Transverse colon (tissue), 4 donors: ENCODE measurements around the gene FOXL1. TPM values are rescaled to one million over a fixed set of nuclear protein-coding genes. Genes with fewer than 3 reads are reported as not detected.

Experiments
- DNase-seq: peaks from one replicate; pipeline ENCODE4 v3.0.0-alpha.2; 2019
- H3K27ac ChIP-seq, 4 donors: fragments of 200-600 bp; sonication (generic); 2 replicates each; pipeline ENCODE4 v1.5.1; 2016 to 2018; ENCODE audit warnings: inconsistent platforms in 4 of 4
- H3K27me3 ChIP-seq: fragments of 200-600 bp; sonication (generic); 2 replicates; pipeline ENCODE4 v1.5.1; 2017; ENCODE audit warnings: inconsistent platforms
- H3K36me3 ChIP-seq, 4 donors: fragments of 200-600 bp; sonication (generic); 2 replicates each; pipeline ENCODE4 v1.5.1; 2017 to 2019; ENCODE audit warnings: inconsistent platforms in 4 of 4
- H3K4me1 ChIP-seq, 4 donors: fragments of 200-600 bp; sonication (generic); 2 replicates each; pipeline ENCODE4 v1.5.1; 2017 to 2020; ENCODE audit warnings: inconsistent platforms in 4 of 4
- H3K4me3 ChIP-seq, 4 donors: fragments of 200-600 bp; sonication (generic); 1 replicate in 1 of 4; 2 replicates in 3 of 4; pipeline versions ENCODE4 v1.5.1 to v1.6.1; 2017 to 2019; ENCODE audit warnings: inconsistent platforms in 4 of 4
- H3K9me3 ChIP-seq, 2 donors: fragments of 200-600 bp; sonication (generic); 2 replicates each; pipeline ENCODE4 v1.5.1; 2017 to 2019; ENCODE audit warnings: inconsistent platforms in 2 of 2
- CTCF ChIP-seq, 5 experiments: fragments of 200-600 bp in 3 of 5; fragments of 450-650 bp in 2 of 5; sonication (generic) in 3 of 5; IDR thresholded peaks; 1 replicate in 2 of 5; 2 replicates in 3 of 5; pipeline ENCODE4 v1.5.1; 2016 to 2017; ENCODE audit warnings: antibody characterized with exemption in 5 of 5, inconsistent platforms in 3 of 5, mild to moderate bottlenecking in 2 of 5, moderate library complexity in 1 of 5
- EP300 ChIP-seq: sonication (generic); formaldehyde crosslinking; IDR thresholded peaks from one replicate; pipeline ENCODE4 v1.6.1; 2017; ENCODE audit warnings: antibody characterized with exemption, low read depth
- POLR2A ChIP-seq: fragments of 450-650 bp; IDR thresholded peaks from one replicate; pipeline ENCODE4 v1.6.1; 2016; ENCODE audit warnings: antibody characterized with exemption, mild to moderate bottlenecking, moderate library complexity
- POLR2AphosphoS5 ChIP-seq, 3 donors: sonication (generic); formaldehyde crosslinking; IDR thresholded peaks; one replicate each; pipeline ENCODE4 v1.6.1; 2016; ENCODE audit warnings: antibody characterized with exemption in 3 of 3
- WGBS, 2 donors: methylation state at CpG; one replicate each; pipeline ENCODE4 v1.1.5; 2018; ENCODE audit warnings: low coverage in 1 of 2; 5-methylcytosine and 5-hydroxymethylcytosine counted together
- in situ Hi-C, 4 donors: fragments of 200-750 bp; cut with MboI; loops; one replicate each; pipeline versions ENCODE4 v1.15.0 to v1.15.1; 2017; ENCODE audit warnings: low sequenced_read_pairs in 3 of 4, low pct_ligation_motif_present in 1 of 4, low pct_unique_long_range_greater_than_20kb in 1 of 4
- intact Hi-C: fragments of 100-400 bp; cut with DNase I; formaldehyde crosslinking; loops from one replicate; pipeline ENCODE4 v1.15.1; 2023; ENCODE audit warnings: low total_unique reads
- total RNA-seq, 4 donors: library from RNA; depleted of rRNA; stranded (reverse); fragments of >200 nt; gene quantifications; one replicate each; pipeline ENCODE4 v1.1.0, GENCODE V29; 2016

Gene FOXL1
- total RNA-seq, 4 donors from 2014 or later, result 0.75 to 2.1 (median 1.3) TPM

DNA sequence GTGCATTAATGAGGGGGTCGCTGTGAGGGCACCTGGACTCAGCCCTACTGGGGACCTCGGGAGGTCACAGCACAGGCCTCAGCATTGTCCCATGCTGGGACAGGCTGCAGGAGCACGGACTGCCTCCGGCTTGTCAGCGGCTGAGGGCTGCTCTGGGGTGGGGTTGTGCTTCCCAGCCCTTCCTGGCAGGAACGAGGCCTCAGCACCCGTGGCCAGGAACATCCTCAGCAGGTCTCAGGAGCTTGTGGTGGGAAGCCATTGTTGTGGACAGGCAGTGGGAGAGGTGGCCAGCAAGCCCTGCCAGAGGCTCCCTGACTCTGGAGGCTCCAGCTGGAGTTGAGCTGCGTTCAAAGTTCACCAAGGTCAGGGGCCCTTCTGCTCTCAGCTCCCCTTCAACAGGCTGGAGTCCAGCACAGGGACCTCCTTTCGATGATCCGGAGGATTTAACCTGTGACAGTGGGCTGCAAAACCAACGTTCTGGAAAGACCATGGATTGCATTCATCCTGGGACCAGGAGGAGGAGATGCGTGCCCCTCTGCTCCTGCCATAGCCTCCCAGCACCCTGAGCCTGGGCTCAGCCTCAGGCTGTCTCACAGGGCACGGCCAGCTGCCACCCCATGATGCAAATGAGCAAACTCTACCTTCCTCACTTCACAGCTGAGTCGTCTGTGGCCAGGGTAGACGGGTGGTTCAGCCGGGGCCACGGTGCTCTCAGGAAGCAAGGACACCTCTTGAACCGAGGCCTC, 32.6 kb downstream of the FOXL1 start:
- in situ Hi-C loops, result no loop called here
- H3K27me3 ChIP-seq, result no peaks in the 10 kb centered on the region
- DNase-seq, result no peak
- H3K36me3 ChIP-seq, result no peaks in the 10 kb centered on the region
- H3K4me3 ChIP-seq, result no peak overlapping the region
- TF ChIP-seq CTCF (IDR thresholded peaks at IDR 0.05), result no peak
- TF ChIP-seq POLR2AphosphoS5 (IDR thresholded peaks at IDR 0.05), result no peak
- TF ChIP-seq POLR2A, result no peak
- TF ChIP-seq EP300, result no peak
- H3K4me1 ChIP-seq, result no peaks in the 10 kb centered on the region
- no peak overlapping the region for H3K27ac ChIP-seq
- WGBS, 2 donors, result 71% methylated on average over 16 of the region's 18 CpGs; no CpG with 5 or more reads in 1 of the 2 donors
- H3K9me3 ChIP-seq, result no peaks in the 10 kb centered on the region
- intact Hi-C loops, result no loop called here

- H3K4me3 ChIP-seq, result no peak overlapping the region
- 51 to 71% methylated on average over 4 to 7 of the region's 7 CpGs for WGBS, 2 donors
- no peaks in the 10 kb centered on the region for H3K27me3 ChIP-seq
- in situ Hi-C loops, result no loop called here
- no peaks in the 10 kb centered on the region for H3K9me3 ChIP-seq
- TF ChIP-seq POLR2AphosphoS5 (IDR thresholded peaks at IDR 0.05) (no peak), EP300 (no peak), CTCF (IDR thresholded peaks at IDR 0.05) (no peak), POLR2A (no peak)
- no peak overlapping the region for H3K27ac ChIP-seq
- DNase-seq, result no peak
- no peaks in the 10 kb centered on the region for H3K36me3 ChIP-seq
- intact Hi-C loops, result no loop called here
- H3K4me1 ChIP-seq, result no peaks in the 10 kb centered on the region
These were observed 33.1 kb downstream of the FOXL1 start for GRCh38 chr16:86611525-86611855.

GRCh38 chr16:86611941-86612340, 33.6 kb downstream of the FOXL1 start:
- in situ Hi-C loops, result no loop called here
- H3K4me1 ChIP-seq, result no peaks in the 10 kb centered on the region
- no peak for DNase-seq
- no peaks in the 10 kb centered on the region for H3K9me3 ChIP-seq
- H3K4me3 ChIP-seq, result no peak overlapping the region
- no peaks in the 10 kb centered on the region for H3K27me3 ChIP-seq
- H3K27ac ChIP-seq, result no peak overlapping the region
- intact Hi-C loops, result no loop called here
- 74 to 80% methylated on average over 3 of the region's 3 CpGs for WGBS, 2 donors
- TF ChIP-seq POLR2AphosphoS5 (IDR thresholded peaks at IDR 0.05) (no peak), POLR2A (no peak), CTCF (IDR thresholded peaks at IDR 0.05) (no peak), EP300 (no peak)
- no peaks in the 10 kb centered on the region for H3K36me3 ChIP-seq

- no peak overlapping the region for H3K4me3 ChIP-seq
- WGBS, 2 donors, result 57% methylated on average over 5 of the region's 5 CpGs; no CpG with 5 or more reads in 1 of the 2 donors
- DNase-seq, result no peak
- no peaks in the 10 kb centered on the region for H3K9me3 ChIP-seq
- no peak overlapping the region for H3K27ac ChIP-seq
- H3K4me1 ChIP-seq, result no peaks in the 10 kb centered on the region
- H3K36me3 ChIP-seq, result no peaks in the 10 kb centered on the region
- TF ChIP-seq EP300 (no peak), POLR2AphosphoS5 (IDR thresholded peaks at IDR 0.05) (no peak), POLR2A (no peak), CTCF (IDR thresholded peaks at IDR 0.05) (no peak)
- in situ Hi-C loops (no loop called here), intact Hi-C loops (no loop called here)
- H3K27me3 ChIP-seq, result no peaks in the 10 kb centered on the region
These were observed 36.4 kb downstream of the FOXL1 start for GRCh38 chr16:86614699-86615098.
